ENCODE data around the gene ICAM3. TPM values are rescaled to one million over a fixed set of nuclear protein-coding genes. Genes with fewer than 3 reads are reported as not detected.
A peak's percentile ranks its signal among the peaks of the same experiment; 100 is the strongest.

ICAM3 gene
- total and polyA plus RNA-seq, 12 donors, result 3.7 to 17.7 (median 8.0) TPM

GRCh38 chr19:10334588-10335351, 4.7 kb downstream of the ICAM3 start:
- Histone ChIP-seq H3K9me3 (replicated peaks in 1 of 3) (no peaks in the 10 kb centered on the region), H3K36me3 (replicated peaks in 1 of 2) (peaks cover 0 to 6% of the 10 kb centered on the region in 2 donors), H3K27ac (peak overlapping the region; percentile 39 to 94 (median 85)), H3K4me1 (replicated peaks in 1 of 2) (peaks cover 13 to 17% of the 10 kb centered on the region in 2 donors), H3K27me3 (no peaks in the 10 kb centered on the region), H3K4me3 (peak overlapping the region in 3 of 4 donors; percentile 25 to 84 (median 62))
- DNase-seq, result peak; percentile 95 to 97 (median 97)
- intact Hi-C loops (cut with DNase I), result loop anchor here in 1 of 2 donors (5.0 kb wide), 1 partner anchor 58 kb away; no protein-coding TSS in a partner anchor
- 7 to 27% (median 17%) methylated on average over 10 to 59 of the region's 59 CpGs for WGBS, 4 donors
- TF ChIP-seq, protein P1, sequence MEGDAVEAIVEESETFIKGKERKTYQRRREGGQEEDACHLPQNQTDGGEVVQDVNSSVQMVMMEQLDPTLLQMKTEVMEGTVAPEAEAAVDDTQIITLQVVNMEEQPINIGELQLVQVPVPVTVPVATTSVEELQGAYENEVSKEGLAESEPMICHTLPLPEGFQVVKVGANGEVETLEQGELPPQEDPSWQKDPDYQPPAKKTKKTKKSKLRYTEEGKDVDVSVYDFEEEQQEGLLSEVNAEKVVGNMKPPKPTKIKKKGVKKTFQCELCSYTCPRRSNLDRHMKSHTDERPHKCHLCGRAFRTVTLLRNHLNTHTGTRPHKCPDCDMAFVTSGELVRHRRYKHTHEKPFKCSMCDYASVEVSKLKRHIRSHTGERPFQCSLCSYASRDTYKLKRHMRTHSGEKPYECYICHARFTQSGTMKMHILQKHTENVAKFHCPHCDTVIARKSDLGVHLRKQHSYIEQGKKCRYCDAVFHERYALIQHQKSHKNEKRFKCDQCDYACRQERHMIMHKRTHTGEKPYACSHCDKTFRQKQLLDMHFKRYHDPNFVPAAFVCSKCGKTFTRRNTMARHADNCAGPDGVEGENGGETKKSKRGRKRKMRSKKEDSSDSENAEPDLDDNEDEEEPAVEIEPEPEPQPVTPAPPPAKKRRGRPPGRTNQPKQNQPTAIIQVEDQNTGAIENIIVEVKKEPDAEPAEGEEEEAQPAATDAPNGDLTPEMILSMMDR (IDR thresholded peaks at IDR 0.05), result peak in 1 of 6 experiments; percentile 11
- peak in 1 of 2 donors; percentile 85 for TF ChIP-seq POLR2A (IDR thresholded peaks at IDR 0.05)

DNA sequence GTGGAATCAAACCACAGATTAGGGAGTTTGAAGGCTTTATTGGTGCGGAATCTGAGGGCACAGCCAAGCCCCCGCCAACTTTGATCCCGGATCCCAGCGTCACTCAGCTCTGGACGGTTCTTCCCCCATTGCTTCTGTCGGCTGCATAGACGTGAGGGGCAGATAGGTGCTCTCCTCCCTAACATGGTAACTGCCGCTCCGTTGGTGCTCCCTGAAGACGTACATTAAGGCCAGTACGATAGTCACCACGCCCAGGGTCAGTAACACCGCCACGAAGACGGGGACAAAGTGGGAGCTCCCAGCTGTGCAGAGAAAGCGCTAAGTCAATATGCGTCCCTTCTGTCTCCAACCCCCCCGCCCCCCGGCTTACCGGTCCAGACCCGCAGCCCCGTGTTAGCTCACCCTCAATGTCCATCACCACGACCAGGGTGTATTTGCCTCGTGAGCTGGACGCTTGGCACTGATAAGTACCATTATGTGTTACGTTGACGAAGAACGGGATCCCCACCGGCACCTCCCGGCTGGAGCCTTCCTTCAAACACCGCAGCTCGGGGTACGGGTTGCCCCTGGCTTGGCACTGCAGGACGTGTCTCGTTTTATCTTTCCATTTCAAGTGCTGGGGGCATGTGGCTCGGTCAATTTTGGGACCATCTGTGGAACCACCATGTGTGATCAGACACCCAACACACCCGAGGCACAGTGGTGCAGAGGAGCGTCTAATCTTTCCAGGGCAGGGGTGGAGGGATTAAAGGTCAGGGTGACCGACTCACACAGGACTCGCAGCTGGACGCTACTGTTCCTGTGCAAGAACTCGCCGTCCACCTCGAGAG, 5.5 kb downstream of the ICAM3 start:
- Histone ChIP-seq H3K4me3 (peak overlapping the region in 3 of 4 donors; percentile 25 to 84 (median 62)), H3K4me1 (replicated peaks in 1 of 2) (peaks cover 13 to 17% of the 10 kb centered on the region in 2 donors), H3K9me3 (replicated peaks in 1 of 3) (no peaks in the 10 kb centered on the region), H3K27ac (peak overlapping the region; percentile 39 to 94 (median 85)), H3K27me3 (no peaks in the 10 kb centered on the region), H3K36me3 (replicated peaks in 1 of 2) (peaks cover 0 to 14% of the 10 kb centered on the region in 2 donors)
- no peak for TF ChIP-seq POLR2A (IDR thresholded peaks at IDR 0.05)
- TF ChIP-seq, protein P1 (IDR thresholded peaks at IDR 0.05), result no peak
- 13 to 22% (median 16%) methylated on average over 20 to 44 of the region's 44 CpGs for WGBS, 4 donors
- peak in 2 of 7 donors; percentile 27 to 56 for DNase-seq
- intact Hi-C loops (cut with DNase I), result no loop called here

GRCh38 chr19:10332965-10333757, 6.3 kb downstream of the ICAM3 start, which contains the start of gene RAVER1:
Gene RAVER1 (minus strand): TSS chr19:10333529. CDS start chr19:10333507, 22 bp downstream.
- H3K36me3 ChIP-seq (replicated peaks in 1 of 2), result peaks cover 0 to 22% of the 10 kb centered on the region in 2 donors
- H3K27ac ChIP-seq, result peak within 1 kb of the TSS; percentile 83 to 94 (median 85)
- intact Hi-C loops (cut with DNase I), result no loop called here
- peak; percentile 98 to 99 (median 98) for DNase-seq
- TF ChIP-seq, protein P1 (IDR thresholded peaks at IDR 0.05), result peak in 1 of 6 experiments; percentile 17
- peak; percentile 73 to 85 for TF ChIP-seq POLR2A (IDR thresholded peaks at IDR 0.05)
- H3K9me3 ChIP-seq (replicated peaks in 1 of 3), result no peaks in the 10 kb centered on the region
- peak within 1 kb of the TSS; percentile 34 to 87 (median 73) for H3K4me3 ChIP-seq
- peaks cover 13 to 17% of the 10 kb centered on the region in 2 donors for H3K4me1 ChIP-seq (replicated peaks in 1 of 2)
- H3K27me3 ChIP-seq, result no peaks in the 10 kb centered on the region
- WGBS, 4 donors, result 0 to 2% (median 0%) methylated on average over 11 to 82 of the region's 82 CpGs

Measured in adrenal gland (tissue), 12 donors.